ENCODE results near the gene MALT1.
"Not testable (repeated sequence)": the region's sequence is repeated elsewhere in the genome, so short reads cannot be mapped to it uniquely, and the experiment has no call there.

MALT1 gene

DNA sequence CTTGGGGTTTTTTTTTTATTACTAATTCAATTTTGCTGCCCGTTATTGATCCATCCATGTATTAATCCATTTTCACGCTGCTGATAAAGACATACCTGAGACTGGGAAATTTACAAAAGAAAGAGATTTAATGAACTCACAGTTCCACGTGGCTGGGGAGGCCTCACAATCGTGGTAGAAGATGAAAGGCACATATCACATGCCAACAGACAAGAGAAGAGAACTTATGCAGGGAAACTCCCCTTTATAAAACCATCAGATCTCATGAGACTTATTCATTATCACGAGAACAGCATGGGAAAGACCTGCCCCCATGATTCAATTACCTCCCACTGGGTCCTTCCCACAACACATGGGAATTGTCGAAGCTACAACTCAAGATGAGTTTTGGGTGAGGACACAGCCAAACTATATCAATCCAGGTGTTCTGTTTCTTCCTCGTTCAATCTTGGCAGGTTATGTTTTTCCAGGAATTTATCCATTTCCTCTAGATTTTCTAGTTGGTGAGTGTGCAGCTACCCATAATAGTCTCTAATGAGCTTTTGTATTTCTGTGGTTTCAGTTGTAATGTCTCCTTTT is 18.0 kb upstream of the MALT1 start:
- DNase-seq (ENCODE audit: low read depth), result not testable (repeated sequence)

DNA sequence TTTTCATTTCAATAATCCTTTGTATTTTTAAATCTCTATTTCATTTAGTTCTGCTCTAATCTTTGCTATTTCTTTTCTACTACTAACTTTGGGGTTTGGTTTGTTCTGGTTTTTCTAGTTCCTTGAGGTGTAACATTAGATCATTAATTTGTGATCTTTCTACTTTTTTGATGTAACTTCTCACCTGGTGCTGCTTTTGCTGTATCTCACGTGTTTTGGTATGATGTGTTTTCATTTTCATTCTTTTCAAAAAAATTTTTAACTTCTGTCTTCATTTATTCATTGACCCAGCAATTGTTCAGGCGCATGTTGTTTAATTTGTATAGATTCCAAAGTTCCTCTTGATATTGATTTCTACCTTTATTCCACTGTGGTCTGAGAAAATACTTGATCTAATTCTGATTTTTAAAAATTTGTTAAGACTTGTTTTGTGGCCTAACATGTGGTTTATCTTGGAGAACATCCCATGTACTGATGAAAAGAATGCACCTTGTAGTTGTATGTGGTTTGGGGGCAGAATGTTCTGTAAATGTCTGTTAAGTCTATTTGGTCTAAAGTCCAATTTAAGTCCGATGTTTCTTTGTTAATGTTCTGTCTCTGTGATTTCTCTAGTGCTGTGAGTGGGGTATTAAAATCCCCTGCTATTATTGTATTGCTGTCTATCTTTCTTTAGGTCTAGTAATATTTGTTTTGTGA is 17.3 kb upstream of the MALT1 start:
- DNase-seq (ENCODE audit: low read depth), result no peak

DNA sequence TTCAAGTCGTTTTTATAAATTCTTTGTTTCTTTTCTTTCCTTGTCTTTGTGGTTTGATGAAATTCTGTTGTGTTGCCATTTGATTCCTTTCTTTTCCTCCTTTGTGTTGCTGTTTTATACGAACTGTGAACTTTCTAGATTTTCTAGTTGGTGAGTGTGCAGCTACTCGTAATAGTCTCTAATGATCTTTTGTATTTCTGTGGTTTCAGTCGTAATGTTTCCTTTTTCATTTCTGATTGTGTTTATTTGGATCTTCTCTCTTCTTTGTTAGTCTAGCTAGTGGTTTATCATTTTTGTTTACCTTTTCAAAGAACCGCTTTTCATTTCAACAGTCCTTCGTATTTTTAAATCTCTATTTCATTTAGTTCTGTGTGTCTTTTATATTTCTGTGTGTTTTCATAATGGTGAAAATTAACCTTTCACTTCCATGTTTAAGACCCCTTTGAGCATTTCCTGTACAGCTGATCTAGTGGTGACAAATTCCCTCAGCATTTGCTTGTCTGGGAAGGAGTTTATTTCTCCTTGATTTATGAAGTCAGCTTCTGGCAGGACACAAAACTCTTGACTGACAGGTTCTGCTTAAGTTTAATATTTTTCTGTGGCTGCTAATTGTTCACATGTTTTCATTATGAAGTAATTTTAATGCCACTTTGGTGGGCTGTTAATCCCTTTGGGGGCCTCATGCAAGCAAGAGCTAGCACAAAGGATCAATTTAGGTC is 16.2 kb upstream of the MALT1 start:
- no peak for DNase-seq (ENCODE audit: low read depth)

DNA sequence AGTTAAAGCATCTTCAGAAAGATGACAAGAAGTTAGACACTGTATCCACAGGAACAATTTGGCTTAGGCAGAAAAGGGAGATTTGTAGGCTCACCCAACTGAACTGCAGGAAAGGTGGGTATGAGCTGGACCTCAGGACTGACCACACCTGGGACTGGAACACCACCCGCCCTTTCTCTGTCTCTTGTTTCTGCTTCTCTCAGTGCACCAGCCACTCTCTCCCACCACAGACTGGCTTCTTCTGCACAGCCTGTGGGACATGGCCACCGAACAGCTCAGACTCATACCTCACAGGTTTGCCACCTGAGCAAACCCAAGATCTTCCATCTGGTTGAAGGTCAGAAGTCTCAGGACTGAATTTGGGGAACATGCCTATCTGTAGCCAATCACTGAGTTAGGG is 14.2 kb upstream of the MALT1 start:
- DNase-seq (ENCODE audit: low read depth), result no peak

DNA sequence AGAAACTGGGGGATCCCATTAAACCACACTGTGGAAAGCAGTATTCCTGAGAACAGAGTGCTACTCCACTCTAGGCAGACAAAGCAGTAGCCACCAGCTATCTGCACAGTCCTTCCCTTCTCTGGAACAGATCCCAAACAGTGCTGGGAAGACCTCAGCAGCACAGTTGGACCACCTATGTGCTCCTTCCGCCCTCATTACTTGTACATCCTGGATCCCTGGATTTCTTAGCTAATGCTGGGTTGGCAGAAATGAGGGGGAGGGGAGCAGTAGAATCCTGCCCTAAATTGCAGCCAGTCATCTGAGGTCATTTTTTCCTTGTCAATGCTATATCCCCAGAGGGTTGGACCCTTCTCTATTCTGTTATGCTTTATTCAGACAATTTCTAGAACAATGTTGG is 13.8 kb upstream of the MALT1 start:
- no peak for DNase-seq (ENCODE audit: low read depth)

DNA sequence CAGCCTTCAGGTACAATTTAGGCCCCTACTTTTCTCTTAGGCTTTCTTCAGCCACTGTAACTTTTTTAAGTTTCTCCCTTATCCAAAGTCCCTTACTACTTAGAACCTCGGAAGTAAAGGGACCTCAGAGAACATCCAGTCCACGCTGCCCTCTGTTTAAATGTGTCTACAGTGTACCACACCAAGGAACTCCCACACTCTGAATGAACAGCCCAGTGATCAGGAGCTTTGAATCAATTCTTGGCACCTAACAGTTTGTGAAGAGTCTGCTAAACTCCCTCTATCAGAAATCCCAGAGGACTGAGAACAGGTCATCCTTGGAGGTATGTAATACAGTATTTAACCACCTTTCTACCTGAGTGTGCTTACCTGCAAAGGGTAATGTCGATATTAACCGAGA is 11.6 kb upstream of the MALT1 start:
- no peak for DNase-seq (ENCODE audit: low read depth)

DNA sequence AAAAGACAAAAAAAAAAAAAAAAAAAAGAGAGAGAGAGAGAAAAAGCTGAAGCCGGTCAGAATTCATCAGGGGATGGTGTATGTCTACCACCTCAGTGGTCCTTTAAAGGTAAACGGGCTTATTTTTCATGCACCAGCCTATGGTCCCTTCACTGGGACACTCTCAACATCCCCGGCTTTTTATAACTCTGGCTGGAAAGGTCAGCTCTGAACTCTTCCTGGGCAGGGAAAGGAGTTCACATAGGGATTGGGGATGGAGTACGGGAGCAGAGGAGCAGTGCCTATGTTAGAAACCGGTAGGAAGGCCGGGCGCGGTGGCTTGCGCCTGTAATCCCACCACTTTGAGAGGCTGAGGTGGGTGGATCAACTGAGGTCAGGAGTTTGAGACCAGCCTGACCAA is 10.3 kb upstream of the MALT1 start:
- DNase-seq (ENCODE audit: low read depth), result no peak

DNA sequence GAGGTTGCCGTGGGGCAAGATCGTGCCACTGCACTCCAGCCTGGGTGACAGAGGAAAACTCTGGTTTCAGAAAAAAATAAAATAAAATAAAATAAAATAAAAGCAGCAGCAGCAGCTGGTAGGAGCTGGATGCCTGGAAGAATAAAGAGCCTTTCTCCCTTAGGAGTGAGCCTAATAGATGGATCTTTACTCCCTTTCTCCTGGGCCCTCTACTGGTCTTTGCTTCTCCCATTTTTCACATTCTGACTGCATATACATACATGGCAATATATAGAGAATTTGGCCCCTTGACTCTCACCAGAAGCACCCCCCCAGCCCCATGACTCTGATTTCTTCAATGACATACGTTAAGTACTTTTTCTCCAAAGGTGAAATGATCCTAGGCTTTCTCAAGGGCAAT is 9.8 kb upstream of the MALT1 start:
- DNase-seq (ENCODE audit: low read depth), result no peak

DNA sequence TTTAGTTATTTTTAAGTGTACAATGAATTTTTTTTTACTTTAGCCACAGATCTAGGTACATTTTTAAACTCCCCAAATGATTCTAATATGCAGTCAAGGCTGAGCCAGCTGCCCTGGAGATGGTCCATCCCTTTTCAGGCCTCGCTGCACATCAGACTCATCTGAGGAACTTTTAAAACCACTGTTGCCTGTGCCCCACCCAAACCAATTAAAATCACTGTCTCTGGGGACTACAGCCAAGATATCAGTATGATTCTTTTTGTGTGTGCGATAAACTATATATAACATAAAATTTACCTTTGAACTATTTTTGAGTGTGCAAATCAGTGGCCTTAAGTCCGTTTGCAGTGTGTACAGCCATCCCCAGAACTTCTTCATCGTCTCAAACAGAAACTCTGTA is 9.1 kb upstream of the MALT1 start:
- no peak for DNase-seq (ENCODE audit: low read depth)

DNA sequence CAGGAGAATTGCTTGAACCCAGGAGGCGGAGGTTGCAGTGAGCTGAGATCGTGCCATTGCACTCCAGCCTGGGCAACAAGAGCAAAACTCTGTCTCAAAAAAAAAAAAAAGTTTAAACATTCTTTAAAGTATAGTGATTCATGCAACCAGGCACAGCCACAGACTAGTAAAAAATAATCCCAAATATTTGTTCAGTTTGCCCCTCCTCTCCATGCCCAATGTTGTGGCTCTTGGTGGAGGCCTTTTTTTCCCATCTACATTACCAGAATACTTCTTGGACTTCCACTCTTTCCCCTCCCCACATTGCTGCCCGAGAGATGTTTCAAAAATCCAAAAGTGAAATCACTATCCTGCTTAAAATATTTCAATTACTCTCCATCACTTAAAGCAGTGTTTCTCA is 5.1 kb upstream of the MALT1 start:
- no peak for DNase-seq (ENCODE audit: low read depth)

DNA sequence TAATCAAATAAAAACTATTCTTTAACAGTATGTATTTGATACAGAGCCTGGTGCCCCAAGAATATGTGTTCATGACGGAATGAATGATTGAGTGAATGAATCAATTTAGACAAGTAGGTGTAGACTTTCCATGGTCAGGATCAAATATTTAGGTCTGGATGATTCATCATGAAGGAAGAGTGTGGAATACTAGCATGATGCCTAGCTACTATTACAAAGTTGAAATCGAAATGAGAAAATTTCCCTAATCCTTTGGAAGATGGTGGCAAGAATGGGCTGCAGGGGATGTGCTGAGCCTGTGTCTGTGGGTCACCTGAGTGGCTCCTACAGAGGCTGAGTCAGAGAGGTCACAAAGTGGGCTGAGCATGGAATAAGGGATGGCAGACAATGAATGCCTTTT is 3.1 kb upstream of the MALT1 start:
- DNase-seq (ENCODE audit: low read depth), result no peak

DNA sequence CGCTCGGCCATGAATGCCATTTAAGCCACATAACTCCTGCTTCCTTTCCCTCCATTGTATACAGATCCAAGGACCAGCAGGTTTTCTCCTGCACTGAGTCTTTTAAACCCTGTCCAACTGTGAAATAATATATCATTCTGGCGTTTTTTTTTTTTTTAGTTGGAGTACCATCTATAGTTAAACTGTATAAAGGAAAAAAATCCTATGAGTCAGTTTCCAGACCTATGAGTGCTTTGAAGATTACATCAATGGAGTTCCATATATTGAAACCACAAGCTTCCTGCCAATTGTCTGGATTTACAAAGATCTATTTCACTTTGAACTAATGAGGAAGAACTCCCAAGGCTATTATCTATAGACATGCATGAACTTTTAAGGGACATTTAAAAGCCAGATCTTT is 2.4 kb upstream of the MALT1 start:
- DNase-seq (ENCODE audit: low read depth), result no peak

DNA sequence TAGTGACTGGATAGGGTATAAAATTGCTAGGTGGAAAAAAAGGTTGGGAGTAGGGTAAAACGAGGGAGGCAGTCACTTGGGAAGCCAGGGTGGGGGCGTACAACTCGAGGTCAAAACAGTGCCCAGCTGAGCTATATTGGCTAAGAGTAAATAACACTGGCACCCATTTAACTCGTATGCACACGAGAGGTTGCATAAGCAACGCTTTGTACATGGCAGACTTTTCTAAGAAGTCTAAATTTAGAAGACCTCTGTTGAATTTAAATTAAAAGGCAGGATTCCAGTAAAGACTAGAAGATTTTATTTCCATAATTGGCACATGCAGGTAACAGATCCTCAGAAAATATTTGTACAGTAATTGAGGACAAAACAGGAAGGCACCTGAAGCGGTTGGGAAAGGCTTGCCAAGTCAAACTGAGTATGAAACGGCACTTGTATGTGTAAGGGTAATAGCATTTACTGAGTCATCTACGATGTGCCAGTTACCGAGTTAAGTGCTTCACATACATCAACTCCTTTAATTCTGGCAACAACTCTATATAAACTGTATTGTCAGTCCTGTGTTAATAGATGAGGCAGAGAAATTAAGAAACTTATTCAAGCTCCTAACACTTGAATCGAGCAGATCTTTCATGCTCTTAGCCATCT is 1.4 kb upstream of the MALT1 start:
- DNase-seq (ENCODE audit: low read depth), result no peak

DNA sequence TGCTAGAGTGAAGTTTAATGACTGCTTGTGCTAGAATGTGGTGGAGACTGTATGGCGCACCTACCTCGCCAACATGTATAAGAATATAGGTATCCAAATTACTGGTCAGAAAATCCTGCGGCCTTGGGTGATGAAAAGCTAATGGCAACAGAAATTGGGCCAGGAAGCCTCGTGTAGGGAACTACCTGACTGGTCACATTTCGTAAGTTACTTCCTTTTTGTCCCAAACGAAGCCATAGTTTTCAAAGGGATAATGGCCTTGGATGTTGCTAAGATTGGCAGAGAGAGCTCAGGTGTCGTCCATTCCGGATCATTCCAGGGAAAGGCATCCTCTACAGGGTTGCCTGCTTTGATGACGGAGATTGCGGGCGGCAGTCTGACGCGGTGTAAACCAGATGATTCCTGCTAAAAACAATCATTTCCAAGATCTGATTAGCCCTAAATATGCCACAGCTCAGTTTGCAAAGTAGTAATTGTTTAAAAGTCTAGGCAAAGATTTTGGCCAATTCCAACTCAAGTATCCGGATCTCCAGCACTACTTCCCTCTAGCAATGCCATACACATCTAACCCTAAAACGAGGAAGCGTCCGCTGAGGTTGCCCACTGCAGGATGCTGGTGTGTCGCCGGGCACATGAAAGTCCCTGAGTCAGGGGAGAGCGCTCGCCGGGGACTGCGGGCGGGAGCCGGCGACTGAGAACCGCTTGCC is 708 bp upstream of the MALT1 start:
- no peak for DNase-seq (ENCODE audit: low read depth)

DNA sequence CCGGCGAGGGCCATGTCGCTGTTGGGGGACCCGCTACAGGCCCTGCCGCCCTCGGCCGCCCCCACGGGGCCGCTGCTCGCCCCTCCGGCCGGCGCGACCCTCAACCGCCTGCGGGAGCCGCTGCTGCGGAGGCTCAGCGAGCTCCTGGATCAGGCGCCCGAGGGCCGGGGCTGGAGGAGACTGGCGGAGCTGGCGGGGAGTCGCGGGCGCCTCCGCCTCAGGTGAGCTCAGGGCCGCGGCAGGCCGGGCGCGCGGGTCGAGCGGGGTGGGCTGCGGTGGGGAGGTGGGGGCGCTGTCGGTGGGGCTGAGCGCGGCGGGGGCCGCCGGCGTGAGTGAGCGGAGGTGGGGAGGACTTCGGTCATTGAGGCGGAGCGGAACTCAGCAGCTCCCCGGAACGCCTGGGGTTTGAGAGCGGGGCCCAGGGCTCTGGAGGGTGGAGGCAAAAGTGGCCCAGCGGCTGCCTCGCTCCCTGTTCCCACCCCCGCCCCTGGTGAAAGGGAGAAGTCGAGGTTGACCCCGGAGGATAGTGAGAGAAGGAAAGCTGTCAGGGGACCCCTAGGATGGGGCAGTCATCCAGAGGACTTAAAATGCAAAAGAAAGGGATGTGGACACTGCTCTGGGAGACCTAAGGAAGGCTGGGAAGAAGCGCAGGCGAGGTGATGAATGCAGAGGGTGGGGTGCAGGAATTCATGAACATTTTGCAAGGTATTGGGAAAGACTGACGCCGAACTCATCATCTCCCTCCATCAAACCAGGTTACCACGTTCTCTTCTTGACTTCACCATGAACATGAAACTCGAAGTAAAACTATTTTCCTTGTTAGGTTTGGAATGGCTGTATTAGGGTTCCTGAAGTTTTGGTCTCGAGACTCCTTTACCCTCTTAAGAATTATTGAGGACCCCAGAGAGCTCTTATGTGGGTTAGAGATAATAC is 633 bp downstream of the MALT1 start:
- DNase-seq (ENCODE audit: low read depth), result peak; percentile 7

DNA sequence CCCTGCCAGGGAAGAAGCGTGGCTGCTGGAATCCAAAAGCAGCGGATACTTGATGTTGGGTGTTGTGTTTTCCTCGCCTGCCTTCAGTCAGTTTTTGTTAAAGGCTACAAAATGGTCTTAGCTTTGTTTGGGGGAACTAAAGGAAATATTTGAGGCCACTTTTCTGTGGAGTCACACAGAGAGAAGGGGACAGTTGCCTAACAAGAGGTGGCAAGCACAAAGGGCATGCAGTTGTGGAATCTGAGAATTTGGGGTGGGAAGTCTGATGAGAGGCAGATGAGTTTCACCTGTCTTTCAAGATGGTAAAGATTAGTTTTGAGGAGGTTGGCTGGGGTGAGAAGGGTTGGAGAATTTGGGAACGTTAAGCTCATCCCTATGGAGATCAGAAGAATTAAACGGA is 2.9 kb downstream of the MALT1 start:
- no peak for DNase-seq (ENCODE audit: low read depth)

DNA sequence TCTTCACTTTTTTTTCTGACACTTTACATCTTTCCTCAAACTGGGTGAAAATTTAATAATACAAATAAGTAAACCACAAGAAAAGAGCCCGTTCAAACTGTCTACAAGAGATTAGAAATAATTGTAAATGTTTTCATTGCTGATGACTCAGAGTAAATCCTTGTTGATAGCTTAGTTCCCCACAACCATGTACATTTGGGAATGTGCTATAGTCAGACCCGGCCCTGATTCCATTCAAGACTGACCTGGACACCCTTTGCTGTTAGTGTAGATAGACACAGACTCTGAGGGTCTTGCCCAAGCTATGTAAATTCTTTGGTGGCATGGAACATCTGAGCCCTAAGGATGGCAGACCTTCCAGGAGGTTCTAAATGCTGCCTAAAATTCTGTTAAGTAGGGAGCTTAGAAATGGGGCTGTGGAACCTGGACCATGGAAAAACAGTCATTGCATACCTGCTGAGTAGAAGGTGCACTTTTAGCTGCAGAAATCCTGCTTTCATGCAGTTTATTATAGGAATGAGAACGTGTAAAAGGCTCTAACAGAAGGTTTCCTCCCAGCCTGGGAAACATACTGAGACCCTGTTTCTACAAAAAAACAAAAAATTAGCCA is 3.7 kb downstream of the MALT1 start:
- no peak for DNase-seq (ENCODE audit: low read depth)

DNA sequence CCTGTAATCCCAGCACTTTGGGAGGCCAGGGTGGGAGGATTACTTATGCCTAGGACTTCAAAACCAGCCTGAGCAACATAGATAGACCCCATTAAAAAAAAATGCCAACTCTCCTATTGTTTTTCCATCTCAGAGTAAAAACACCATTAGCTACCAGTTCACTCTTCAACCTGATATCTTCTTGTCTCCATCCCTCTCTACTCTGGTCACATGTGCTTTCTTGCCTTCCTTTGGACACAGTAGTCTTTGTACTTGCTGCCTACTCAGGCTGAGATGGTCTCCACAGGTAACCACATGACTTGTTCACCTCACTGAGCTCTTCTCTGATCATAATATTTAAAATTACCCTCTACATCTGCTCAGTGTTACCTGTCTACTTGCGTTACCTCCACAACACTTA is 5.0 kb downstream of the MALT1 start:
- no peak for DNase-seq (ENCODE audit: low read depth)

DNA sequence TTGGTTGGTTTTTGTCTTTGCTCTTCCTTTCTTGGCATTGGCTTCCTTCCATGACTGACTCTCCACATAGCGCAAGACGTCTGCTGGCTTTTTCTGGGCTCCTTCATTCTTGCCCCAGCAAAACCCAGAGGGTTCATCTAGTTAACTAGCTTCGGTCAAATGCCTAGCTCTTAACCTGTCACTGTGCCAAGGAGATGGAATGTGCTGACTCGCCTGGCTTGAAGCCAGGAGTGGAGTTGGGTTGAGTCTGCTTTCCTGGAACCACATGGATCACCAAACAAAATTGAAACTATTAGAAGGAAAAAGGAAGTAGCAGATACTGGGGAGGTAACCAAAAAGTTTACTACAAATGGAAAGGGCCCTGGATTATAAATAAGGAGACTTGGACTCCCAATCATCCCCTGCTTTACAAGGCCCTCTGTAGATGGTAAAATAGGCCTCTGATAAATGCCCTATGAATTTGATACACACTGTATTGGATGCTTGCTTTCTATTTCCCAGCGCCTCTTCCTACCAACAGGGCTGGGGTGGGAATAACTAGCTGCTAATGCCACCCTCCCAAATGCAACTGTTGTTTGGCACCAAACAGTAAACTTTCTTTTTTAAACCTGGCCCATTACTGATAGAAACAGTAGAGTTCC is 11.3 kb downstream of the MALT1 start:
- DNase-seq (ENCODE audit: low read depth), result no peak

DNA sequence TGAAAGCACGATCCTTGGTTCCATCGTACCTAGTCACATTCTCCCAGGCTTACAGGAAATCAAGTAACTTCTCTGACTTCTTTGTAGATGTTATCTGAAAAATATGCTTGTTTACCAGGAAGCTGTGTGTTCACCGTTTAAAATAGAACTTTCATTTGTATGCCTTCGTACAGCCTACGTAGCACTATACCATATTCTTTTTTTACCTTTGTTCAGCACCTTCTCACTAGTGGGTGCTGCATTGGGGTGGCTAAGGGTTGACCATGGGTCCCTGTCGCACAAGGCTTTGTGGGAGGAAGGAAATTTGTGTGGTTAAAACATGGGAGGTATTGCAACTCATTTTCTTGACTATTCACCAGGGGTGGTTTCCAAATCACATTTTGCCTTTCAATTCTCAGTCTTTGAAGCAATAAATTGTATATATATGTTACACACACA is 16.6 kb downstream of the MALT1 start:
- no peak for DNase-seq (ENCODE audit: low read depth)

All from CMK (cell line).